ENCODE measurements around the gene GOSR2. TPM values are rescaled to one million over a fixed set of nuclear protein-coding genes. Genes with fewer than 3 reads are reported as not detected.

Gene GOSR2
- total and polyA plus RNA-seq, 9 of the 15 experiments (the other 6 are each of a cell fraction or from before 2014, with no cell fraction given), result 32.7 to 96.3 (median 48.9) TPM

- TF ChIP-seq TEAD4 (IDR thresholded peaks at IDR 0.05; ENCODE audit: low read length) (0 out of 2 replicates have a peak, but pooled peaks have one; percentile 16), TEAD4 (CRISPR knock-in tag; IDR thresholded peaks at IDR 0.05; ENCODE audit: borderline replicate concordance) (no peak), POLR2AphosphoS2 (IDR thresholded peaks at IDR 0.05; ENCODE audit: low read length) (0 out of 2 replicates have a peak, but pooled peaks have one; percentile 49), CEBPG (CRISPR knock-in tag; IDR thresholded peaks at IDR 0.05) (0 out of 2 replicates have a peak, but pooled peaks have one; percentile 46), CEBPG (tag; conservative IDR thresholded peaks at IDR 0.05 in 1 of 2, IDR thresholded peaks at IDR 0.05 in 1 of 2) (peak in 1 of 2 experiments; percentile 44; a peak in 1 of 4 replicates), TOE1 (IDR thresholded peaks at IDR 0.05; ENCODE audit: borderline replicate concordance) (no peak), TOE1 (CRISPR knock-in tag; IDR thresholded peaks at IDR 0.05; ENCODE audit: borderline replicate concordance, low read depth) (0 out of 2 replicates have a peak, but pooled peaks have one; percentile 32), REST (IDR thresholded peaks at IDR 0.05; ENCODE audit: borderline replicate concordance) (peak; percentile 44; the same call in 1 of the 2 replicates), REST (CRISPR knock-in tag; IDR thresholded peaks at IDR 0.05; ENCODE audit: low read depth) (no peak), MYNN (IDR thresholded peaks at IDR 0.05) (peak; percentile 70), MYNN (CRISPR knock-in tag; IDR thresholded peaks at IDR 0.05) (no peak), PML (IDR thresholded peaks at IDR 0.05; ENCODE audit: low read length) (0 out of 2 replicates have a peak, but pooled peaks have one; percentile 10), CTCFL (IDR thresholded peaks at IDR 0.05; ENCODE audit: borderline replicate concordance, insufficient read depth, low read depth, low read length, poor library complexity, severe bottlenecking) (peak; percentile 88), POLR2AphosphoS5 (IDR thresholded peaks at IDR 0.05; ENCODE audit: control insufficient read depth, insufficient read depth, low read depth, low read length) (peak; percentile 16; the same call in 1 of the 2 replicates), JUND (IDR thresholded peaks at IDR 0.05; ENCODE audit: borderline replicate concordance, low read depth, low read length) (peak; percentile 31; the same call in 1 of the 2 replicates), JUND (tag; IDR thresholded peaks at IDR 0.05; ENCODE audit: borderline replicate concordance, low read depth, low read length) (no peak), SUPT5H (IDR thresholded peaks at IDR 0.05) (peak; percentile 3; the same call in 1 of the 2 replicates), SP1 (CRISPR knock-in tag; IDR thresholded peaks at IDR 0.05) (peak; percentile 21; the same call in 1 of the 2 replicates)
Observed at GRCh38 chr17:46942441-46943217, 19.7 kb downstream of the GOSR2 start (continued).
